ENCODE results near the gene FPR2. TPM values are rescaled to one million over a fixed set of nuclear protein-coding genes. Genes with fewer than 3 reads are reported as not detected.

Gene FPR2
- total and polyA plus RNA-seq, 9 of the 15 experiments (the other 6 are each of a cell fraction or from before 2014, with no cell fraction given), result 0.03 to 0.15 (median 0.07) TPM; not detected in 6

DNA sequence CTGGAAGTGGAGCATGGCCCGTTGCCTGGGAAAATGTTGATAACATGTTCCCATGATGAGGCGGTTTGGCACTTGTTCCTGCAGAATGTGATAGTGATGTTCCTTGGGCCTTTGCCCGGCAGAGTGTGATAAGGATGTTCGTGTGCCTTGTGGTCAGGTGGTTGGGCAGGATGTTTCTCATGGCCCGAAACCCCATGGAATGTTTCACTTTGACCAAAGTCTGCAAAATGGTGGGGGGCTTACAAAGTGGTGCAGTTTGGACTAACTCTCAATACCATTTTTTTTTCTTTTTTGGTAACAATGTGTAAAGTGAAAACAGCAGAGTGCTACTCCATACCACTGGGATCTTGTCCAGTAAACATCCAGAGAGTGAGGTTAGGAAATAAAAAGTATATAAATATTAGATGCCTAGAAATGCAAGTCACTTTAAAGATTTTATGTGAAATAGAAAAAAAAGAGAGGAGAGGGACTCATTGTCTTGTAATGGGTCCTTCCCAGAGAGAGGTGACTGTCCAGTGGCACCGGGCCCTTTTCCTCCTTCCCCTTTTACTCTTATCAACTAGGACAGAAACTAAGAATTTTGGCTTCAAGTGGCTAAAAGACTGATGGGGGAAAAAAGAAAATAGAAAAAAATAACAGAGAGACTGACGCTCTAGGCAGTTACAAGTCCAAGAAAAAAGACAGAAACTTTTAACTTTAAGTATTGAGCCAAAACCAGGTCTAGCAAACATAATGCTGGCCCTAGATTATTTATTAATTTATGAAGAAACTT, 39.7 kb downstream of the FPR2 start (continued):
- TF ChIP-seq MAFG (tag; conservative IDR thresholded peaks at IDR 0.05) (peak; percentile 74), ERF (CRISPR knock-in tag; IDR thresholded peaks at IDR 0.05) (peak; percentile 66; the same call in 1 of the 2 replicates), ADNP (tag; IDR thresholded peaks at IDR 0.05) (no peak), SIRT6 (IDR thresholded peaks at IDR 0.05; ENCODE audit: low read depth, low read length) (no peak), RNF2 (IDR thresholded peaks at IDR 0.05) (peak; percentile 92), SNIP1 (IDR thresholded peaks at IDR 0.05; ENCODE audit: low read depth) (no peak), ZC3H11A (IDR thresholded peaks at IDR 0.05; ENCODE audit: low read depth, low read length) (no peak), MYNN (IDR thresholded peaks at IDR 0.05) (peak; percentile 96), MYNN (CRISPR knock-in tag; IDR thresholded peaks at IDR 0.05) (no peak)
- TF ChIP-seq, protein P1, sequence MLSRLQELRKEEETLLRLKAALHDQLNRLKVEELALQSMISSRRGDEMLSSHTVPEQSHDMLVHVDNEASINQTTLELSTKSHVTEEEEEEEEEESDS (CRISPR knock-in tag; IDR thresholded peaks at IDR 0.05), result no peak
- TF ChIP-seq, protein P2, sequence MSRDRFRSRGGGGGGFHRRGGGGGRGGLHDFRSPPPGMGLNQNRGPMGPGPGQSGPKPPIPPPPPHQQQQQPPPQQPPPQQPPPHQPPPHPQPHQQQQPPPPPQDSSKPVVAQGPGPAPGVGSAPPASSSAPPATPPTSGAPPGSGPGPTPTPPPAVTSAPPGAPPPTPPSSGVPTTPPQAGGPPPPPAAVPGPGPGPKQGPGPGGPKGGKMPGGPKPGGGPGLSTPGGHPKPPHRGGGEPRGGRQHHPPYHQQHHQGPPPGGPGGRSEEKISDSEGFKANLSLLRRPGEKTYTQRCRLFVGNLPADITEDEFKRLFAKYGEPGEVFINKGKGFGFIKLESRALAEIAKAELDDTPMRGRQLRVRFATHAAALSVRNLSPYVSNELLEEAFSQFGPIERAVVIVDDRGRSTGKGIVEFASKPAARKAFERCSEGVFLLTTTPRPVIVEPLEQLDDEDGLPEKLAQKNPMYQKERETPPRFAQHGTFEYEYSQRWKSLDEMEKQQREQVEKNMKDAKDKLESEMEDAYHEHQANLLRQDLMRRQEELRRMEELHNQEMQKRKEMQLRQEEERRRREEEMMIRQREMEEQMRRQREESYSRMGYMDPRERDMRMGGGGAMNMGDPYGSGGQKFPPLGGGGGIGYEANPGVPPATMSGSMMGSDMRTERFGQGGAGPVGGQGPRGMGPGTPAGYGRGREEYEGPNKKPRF (IDR thresholded peaks at IDR 0.05; ENCODE audit: low read depth, low read length), result no peak
- TF ChIP-seq, protein P3, sequence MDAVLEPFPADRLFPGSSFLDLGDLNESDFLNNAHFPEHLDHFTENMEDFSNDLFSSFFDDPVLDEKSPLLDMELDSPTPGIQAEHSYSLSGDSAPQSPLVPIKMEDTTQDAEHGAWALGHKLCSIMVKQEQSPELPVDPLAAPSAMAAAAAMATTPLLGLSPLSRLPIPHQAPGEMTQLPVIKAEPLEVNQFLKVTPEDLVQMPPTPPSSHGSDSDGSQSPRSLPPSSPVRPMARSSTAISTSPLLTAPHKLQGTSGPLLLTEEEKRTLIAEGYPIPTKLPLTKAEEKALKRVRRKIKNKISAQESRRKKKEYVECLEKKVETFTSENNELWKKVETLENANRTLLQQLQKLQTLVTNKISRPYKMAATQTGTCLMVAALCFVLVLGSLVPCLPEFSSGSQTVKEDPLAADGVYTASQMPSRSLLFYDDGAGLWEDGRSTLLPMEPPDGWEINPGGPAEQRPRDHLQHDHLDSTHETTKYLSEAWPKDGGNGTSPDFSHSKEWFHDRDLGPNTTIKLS (IDR thresholded peaks at IDR 0.05; ENCODE audit: borderline replicate concordance, low read depth), result no peak
- TF ChIP-seq, protein P4, sequence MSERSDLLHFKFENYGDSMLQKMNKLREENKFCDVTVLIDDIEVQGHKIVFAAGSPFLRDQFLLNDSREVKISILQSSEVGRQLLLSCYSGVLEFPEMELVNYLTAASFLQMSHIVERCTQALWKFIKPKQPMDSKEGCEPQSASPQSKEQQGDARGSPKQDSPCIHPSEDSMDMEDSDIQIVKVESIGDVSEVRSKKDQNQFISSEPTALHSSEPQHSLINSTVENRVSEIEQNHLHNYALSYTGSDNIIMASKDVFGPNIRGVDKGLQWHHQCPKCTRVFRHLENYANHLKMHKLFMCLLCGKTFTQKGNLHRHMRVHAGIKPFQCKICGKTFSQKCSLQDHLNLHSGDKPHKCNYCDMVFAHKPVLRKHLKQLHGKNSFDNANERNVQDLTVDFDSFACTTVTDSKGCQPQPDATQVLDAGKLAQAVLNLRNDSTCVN (CRISPR knock-in tag; IDR thresholded peaks at IDR 0.05), result peak; percentile 57; the same call in 1 of the 2 replicates
- TF ChIP-seq, protein P5, sequence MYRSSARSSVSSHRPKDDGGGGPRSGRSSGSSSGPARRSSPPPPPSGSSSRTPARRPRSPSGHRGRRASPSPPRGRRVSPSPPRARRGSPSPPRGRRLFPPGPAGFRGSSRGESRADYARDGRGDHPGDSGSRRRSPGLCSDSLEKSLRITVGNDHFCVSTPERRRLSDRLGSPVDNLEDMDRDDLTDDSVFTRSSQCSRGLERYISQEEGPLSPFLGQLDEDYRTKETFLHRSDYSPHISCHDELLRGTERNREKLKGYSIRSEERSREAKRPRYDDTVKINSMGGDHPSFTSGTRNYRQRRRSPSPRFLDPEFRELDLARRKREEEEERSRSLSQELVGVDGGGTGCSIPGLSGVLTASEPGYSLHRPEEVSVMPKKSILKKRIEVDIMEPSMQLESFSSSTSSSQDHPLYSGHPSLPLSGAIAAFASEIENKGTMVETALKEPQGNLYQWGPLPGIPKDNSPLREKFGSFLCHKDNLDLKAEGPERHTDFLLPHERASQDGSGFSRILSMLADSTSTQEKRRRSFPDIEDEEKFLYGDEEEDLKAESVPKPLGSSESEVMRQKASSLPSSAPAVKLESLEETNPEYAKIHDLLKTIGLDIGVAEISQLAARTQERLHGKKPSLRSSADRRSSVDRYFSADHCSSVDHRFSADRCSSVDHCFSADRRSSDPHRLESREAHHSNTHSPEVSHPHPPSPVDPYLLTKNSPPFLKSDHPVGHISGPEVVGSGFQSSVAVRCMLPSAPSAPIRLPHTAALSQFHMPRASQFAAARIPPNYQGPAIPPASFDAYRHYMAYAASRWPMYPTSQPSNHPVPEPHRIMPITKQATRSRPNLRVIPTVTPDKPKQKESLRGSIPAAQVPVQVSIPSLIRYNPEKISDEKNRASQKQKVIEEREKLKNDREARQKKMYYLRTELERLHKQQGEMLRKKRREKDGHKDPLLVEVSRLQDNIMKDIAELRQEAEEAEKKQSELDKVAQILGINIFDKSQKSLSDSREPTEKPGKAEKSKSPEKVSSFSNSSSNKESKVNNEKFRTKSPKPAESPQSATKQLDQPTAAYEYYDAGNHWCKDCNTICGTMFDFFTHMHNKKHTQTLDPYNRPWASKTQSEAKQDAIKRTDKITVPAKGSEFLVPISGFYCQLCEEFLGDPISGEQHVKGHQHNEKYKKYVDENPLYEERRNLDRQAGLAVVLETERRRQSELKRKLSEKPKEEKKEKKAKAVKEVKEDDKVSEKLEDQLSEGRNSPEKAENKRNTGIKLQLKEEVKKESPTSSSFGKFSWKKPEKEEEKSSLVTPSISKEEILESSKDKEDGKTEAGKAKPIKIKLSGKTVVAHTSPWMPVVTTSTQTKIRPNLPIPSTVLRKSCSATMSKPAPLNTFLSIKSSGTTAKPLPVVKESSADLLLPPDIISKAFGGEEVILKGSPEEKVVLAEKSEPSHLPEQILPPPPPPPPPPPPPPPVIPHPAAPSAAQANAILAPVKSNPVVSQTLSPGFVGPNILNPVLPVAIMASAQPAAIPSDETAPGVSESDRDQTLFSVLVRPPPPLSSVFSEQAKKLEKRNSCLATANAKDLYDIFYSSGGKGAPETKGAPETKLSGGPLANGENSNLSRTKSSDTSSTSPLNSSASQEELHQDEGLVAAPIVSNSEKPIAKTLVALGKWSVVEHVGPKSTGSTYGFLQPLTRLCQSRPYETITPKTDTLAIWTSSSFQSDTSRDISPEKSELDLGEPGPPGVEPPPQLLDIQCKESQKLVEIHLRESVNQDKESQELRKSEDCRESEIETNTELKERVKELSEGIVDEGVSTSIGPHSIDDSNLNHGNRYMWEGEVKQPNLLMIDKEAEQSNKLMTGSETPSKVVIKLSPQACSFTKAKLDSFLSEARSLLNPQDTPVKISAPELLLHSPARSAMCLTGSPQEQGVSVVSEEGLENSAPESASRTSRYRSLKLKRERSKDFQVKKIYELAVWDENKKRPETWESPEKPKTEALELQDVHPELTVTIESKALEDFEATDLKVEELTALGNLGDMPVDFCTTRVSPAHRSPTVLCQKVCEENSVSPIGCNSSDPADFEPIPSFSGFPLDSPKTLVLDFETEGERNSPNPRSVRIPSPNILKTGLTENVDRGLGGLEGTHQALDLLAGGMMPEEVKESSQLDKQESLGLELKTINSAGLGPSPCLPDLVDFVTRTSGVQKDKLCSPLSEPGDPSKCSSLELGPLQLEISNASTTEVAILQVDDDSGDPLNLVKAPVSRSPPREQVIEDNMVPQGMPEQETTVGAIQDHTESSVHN (IDR thresholded peaks at IDR 0.05; ENCODE audit: borderline replicate concordance in 1 of 2, low read depth in 1 of 2), result no peak

Measured in K562 (cell line).